Superior temporal gyrus (tissue), 1 donor: Measurements from ENCODE around the gene VASH1.

Source experiments
- DNase-seq: peaks from one replicate; pipeline ENCODE4 v3.0.0-alpha.2; 2016; ENCODE audit errors: extremely low spot score

The VASH1 gene

DNA sequence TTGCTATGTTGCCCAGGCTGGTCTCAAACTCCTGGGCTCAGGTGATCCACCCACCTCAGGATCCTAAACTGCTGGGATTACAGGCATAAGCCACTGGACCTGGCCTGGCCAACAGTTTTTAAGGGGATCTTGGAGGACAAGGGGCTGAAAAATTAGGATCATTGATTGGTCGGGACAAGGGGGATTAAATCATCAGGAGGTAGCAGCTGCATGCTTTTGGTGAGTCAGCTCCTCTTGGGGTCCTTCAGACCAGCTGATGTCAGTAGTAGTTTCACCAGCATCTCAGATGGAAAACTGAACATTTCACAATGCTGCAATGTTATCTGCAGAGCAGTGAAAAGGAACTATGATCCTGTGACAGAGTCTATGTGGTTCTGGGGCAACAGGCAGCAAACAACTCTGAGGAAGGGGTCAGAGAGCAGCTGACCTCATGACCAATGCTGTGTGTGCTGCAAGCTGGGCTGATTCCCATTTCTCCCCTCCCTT, 71.3 kb downstream of the VASH1 start:
- DNase-seq = no peak
